Neuron (in vitro differentiated cells): ENCODE measurements around the gene SERPINC1.
"Not testable (repeated sequence)": the region's sequence is repeated elsewhere in the genome, so short reads cannot be mapped to it uniquely, and the experiment has no call there.

ENCODE experiments used
- H2AFZ ChIP-seq: one replicate; pipeline ENCODE4 v1.6.1; 2013; ENCODE audit warnings: low read depth, mild to moderate bottlenecking, inconsistent platforms, low read length, moderate library complexity
- H3K27me3 ChIP-seq: one replicate; pipeline ENCODE4 v1.6.1; 2013; ENCODE audit warnings: low read length; ENCODE audit not compliant: insufficient read depth
- H3K36me3 ChIP-seq: one replicate; pipeline ENCODE4 v1.6.1; 2013; ENCODE audit warnings: low read length; ENCODE audit not compliant: insufficient read depth
- H3K4me1 ChIP-seq: one replicate; pipeline ENCODE4 v1.6.1; 2013; ENCODE audit warnings: low read length; ENCODE audit not compliant: insufficient read depth
- H3K4me3 ChIP-seq: 2 replicates; pipeline ENCODE4 v1.5.1; 2013; ENCODE audit warnings: mild to moderate bottlenecking, low read length, moderate library complexity
- H3K9me3 ChIP-seq: one replicate; pipeline ENCODE4 v1.6.1; 2013; ENCODE audit warnings: low read length

The SERPINC1 gene

GRCh38 chr1:173884701-173885100 lies 32.4 kb downstream of the SERPINC1 start:
- H3K9me3 ChIP-seq: no peaks in the 10 kb centered on the region
- peaks cover 35% of the 10 kb centered on the region for H3K36me3 ChIP-seq
- H3K4me3 ChIP-seq: no peak overlapping the region
- peaks cover 11% of the 10 kb centered on the region for H3K4me1 ChIP-seq
- H2AFZ ChIP-seq: no peak overlapping the region
- no peaks in the 10 kb centered on the region for H3K27me3 ChIP-seq

GRCh38 chr1:173881117-173881516 lies 36.0 kb downstream of the SERPINC1 start:
- not testable (repeated sequence) for H3K27me3 ChIP-seq, H3K9me3 ChIP-seq, H3K4me1 ChIP-seq, H2AFZ ChIP-seq, H3K4me3 ChIP-seq
- peaks cover 44% of the 10 kb centered on the region for H3K36me3 ChIP-seq

- Histone ChIP-seq H3K36me3 (peaks cover 58% of the 10 kb centered on the region), H3K4me3 (no peak overlapping the region), H2AFZ (no peak overlapping the region), H3K9me3 (no peaks in the 10 kb centered on the region), H3K27me3 (no peaks in the 10 kb centered on the region), H3K4me1 (no peaks in the 10 kb centered on the region)
Measured at GRCh38 chr1:173878251-173878650, 38.9 kb downstream of the SERPINC1 start.

GRCh38 chr1:173876732-173877131 lies 40.4 kb downstream of the SERPINC1 start:
- Histone ChIP-seq H2AFZ (no peak overlapping the region), H3K4me3 (no peak overlapping the region), H3K9me3 (no peaks in the 10 kb centered on the region), H3K27me3 (no peaks in the 10 kb centered on the region), H3K4me1 (peaks cover 2% of the 10 kb centered on the region), H3K36me3 (peaks cover 55% of the 10 kb centered on the region)

GRCh38 chr1:173871500-173871899 lies 45.6 kb downstream of the SERPINC1 start:
- H3K27me3 ChIP-seq: no peaks in the 10 kb centered on the region
- no peak overlapping the region for H2AFZ ChIP-seq
- no peaks in the 10 kb centered on the region for H3K9me3 ChIP-seq
- H3K36me3 ChIP-seq: peaks cover 46% of the 10 kb centered on the region
- H3K4me3 ChIP-seq: no peak overlapping the region
- H3K4me1 ChIP-seq: peaks cover 17% of the 10 kb centered on the region

- Histone ChIP-seq H3K4me1 (peaks cover 21% of the 10 kb centered on the region), H2AFZ (no peak overlapping the region), H3K27me3 (no peaks in the 10 kb centered on the region), H3K4me3 (no peak overlapping the region), H3K36me3 (peaks cover 47% of the 10 kb centered on the region), H3K9me3 (no peaks in the 10 kb centered on the region)
Measured at GRCh38 chr1:173871091-173871490, 46.0 kb downstream of the SERPINC1 start.

GRCh38 chr1:173870252-173871075 lies 46.7 kb downstream of the SERPINC1 start:
- H3K27me3 ChIP-seq: no peaks in the 10 kb centered on the region
- H2AFZ ChIP-seq: no peak overlapping the region
- H3K9me3 ChIP-seq: no peaks in the 10 kb centered on the region
- peaks cover 47% of the 10 kb centered on the region for H3K36me3 ChIP-seq
- H3K4me3 ChIP-seq: no peak overlapping the region
- peaks cover 27% of the 10 kb centered on the region for H3K4me1 ChIP-seq

GRCh38 chr1:173869021-173869359 lies 48.1 kb downstream of the SERPINC1 start:
- peak overlapping the region; percentile 78 for H3K4me3 ChIP-seq
- H3K27me3 ChIP-seq: no peaks in the 10 kb centered on the region
- no peaks in the 10 kb centered on the region for H3K9me3 ChIP-seq
- peak overlapping the region; percentile 89 for H2AFZ ChIP-seq
- H3K36me3 ChIP-seq: peaks cover 51% of the 10 kb centered on the region
- peaks cover 36% of the 10 kb centered on the region for H3K4me1 ChIP-seq

- peak within 1 kb of the TSS; percentile 78 for H3K4me3 ChIP-seq
- peaks cover 36% of the 10 kb centered on the region for H3K4me1 ChIP-seq
- H3K9me3 ChIP-seq: no peaks in the 10 kb centered on the region
- peaks cover 55% of the 10 kb centered on the region for H3K36me3 ChIP-seq
- peak within 1 kb of the TSS; percentile 89 for H2AFZ ChIP-seq
- no peaks in the 10 kb centered on the region for H3K27me3 ChIP-seq
Measured at GRCh38 chr1:173868266-173869020, 48.7 kb downstream of the SERPINC1 start, which contains the start of gene ZBTB37. Gene ZBTB37, plus strand, starts transcription at chr1:173868380. Its CDS starts 1,846 bp downstream, at chr1:173870226.

- Histone ChIP-seq H3K4me3 (peak within 1 kb of the TSS; percentile 78), H3K9me3 (no peaks in the 10 kb centered on the region), H2AFZ (peak within 1 kb of the TSS; percentile 89), H3K27me3 (no peaks in the 10 kb centered on the region), H3K4me1 (peaks cover 34% of the 10 kb centered on the region), H3K36me3 (peaks cover 58% of the 10 kb centered on the region)
Measured at GRCh38 chr1:173867753-173868265, 49.3 kb downstream of the SERPINC1 start, which contains the start of gene GAS5. Gene GAS5, minus strand, starts transcription at chr1:173867989.

- Histone ChIP-seq H3K4me3 (peak overlapping the region; percentile 78), H2AFZ (peak overlapping the region; percentile 0), H3K36me3 (peaks cover 62% of the 10 kb centered on the region), H3K27me3 (no peaks in the 10 kb centered on the region), H3K9me3 (no peaks in the 10 kb centered on the region), H3K4me1 (peaks cover 34% of the 10 kb centered on the region)
Measured at GRCh38 chr1:173867141-173867752, 49.9 kb downstream of the SERPINC1 start.

- H3K9me3 ChIP-seq: no peaks in the 10 kb centered on the region
- peaks cover 34% of the 10 kb centered on the region for H3K4me1 ChIP-seq
- peak overlapping the region; percentile 78 for H3K4me3 ChIP-seq
- no peak overlapping the region for H2AFZ ChIP-seq
- H3K27me3 ChIP-seq: no peaks in the 10 kb centered on the region
- H3K36me3 ChIP-seq: peaks cover 62% of the 10 kb centered on the region
Measured at GRCh38 chr1:173866413-173867115, 50.6 kb downstream of the SERPINC1 start.
